H1 (cell line): ENCODE measurements around the gene LMAN1L. TPM values are rescaled to one million over a fixed set of nuclear protein-coding genes. Genes with fewer than 3 reads are reported as not detected.

ENCODE experiments used
- ASH2L ChIP-seq: fragments of 200-600, 300-600 bp; sonication (generic); IDR thresholded peaks from one replicate; pipeline ENCODE4 v1.7.1; 2017; ENCODE audit warnings: low read length
- ATF2 ChIP-seq: IDR thresholded peaks from 2 replicates; pipeline ENCODE4 v1.6.1; 2012; ENCODE audit warnings: low read length, inconsistent platforms
- ATF3 ChIP-seq: IDR thresholded peaks from 2 replicates; pipeline ENCODE4 v1.6.1; 2011; ENCODE audit warnings: low read depth, mild to moderate bottlenecking, low read length; ENCODE audit not compliant: insufficient read depth
- CBX8 ChIP-seq: fragments of 300-800, 300-1000 bp; sonication (generic); IDR thresholded peaks from 2 replicates; pipeline ENCODE4 v1.7.1; 2016; ENCODE audit warnings: low read depth, low read length, borderline replicate concordance
- POLR2A ChIP-seq, 2 experiments: IDR thresholded peaks; 1 replicate in 1 of 2; 2 replicates in 1 of 2; pipeline ENCODE4 v1.6.1; 2011; ENCODE audit warnings: low read depth in 2 of 2, low read length in 2 of 2, mild to moderate bottlenecking in 2 of 2; ENCODE audit errors: control extremely low read depth in 1 of 2
- YY1 ChIP-seq: IDR thresholded peaks from 2 replicates; pipeline ENCODE4 v1.6.1; 2011; ENCODE audit warnings: low read depth, mild to moderate bottlenecking, low read length
- polyA plus RNA-seq, 7 experiments: library from polyadenylated mRNA; depleted of rRNA in 3 of 7; stranded (reverse) in 5 of 7; unstranded in 2 of 7; fragments of >200 nt in 5 of 7; fragments of 200-250 nt in 2 of 7; gene quantifications; 1 replicate in 5 of 7; 2 replicates in 1 of 7; 4 replicates in 1 of 7; pipeline versions ENCODE4 v1.2.1 to v1.2.3, GENCODE V29; 2011 to 2013; ENCODE audit warnings: missing spikeins in 2 of 7, mixed read lengths in 2 of 7
- total RNA-seq: library from RNA; stranded (reverse); fragmentation: NEBNext Ultra II Directional; extraction: Animal tissue kit (Norgen Biotek cat#: 25700); gene quantifications from 2 replicates; pipeline ENCODE4 v1.2.1, GENCODE V29; 2021

LMAN1L gene
- total and polyA plus RNA-seq, 2 of the 8 experiments (the other 6 are each of a cell fraction or from before 2014, with no cell fraction given) = not detected

DNA sequence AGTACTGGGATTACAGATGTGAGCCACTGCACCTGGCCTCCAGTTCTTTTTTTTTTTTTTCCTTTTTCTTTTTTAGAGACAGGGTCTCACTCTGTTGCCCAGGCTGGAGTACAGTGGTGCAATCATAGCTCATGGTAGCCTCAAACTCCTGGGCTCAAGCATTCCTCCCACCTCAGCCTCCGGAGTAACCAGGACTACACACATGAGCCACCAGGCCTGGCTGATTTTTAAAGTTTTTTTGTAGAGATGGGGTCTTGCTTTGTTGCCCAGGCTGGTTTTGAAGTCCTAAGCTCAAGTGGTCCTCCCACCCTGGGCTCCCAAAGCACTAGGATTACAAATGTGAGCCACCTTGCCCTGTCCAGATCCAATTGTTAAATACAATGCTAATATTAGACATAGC, 43.9 kb downstream of the LMAN1L start (continued):
- TF ChIP-seq ATF2 (no peak), ATF3 (no peak), ASH2L (no peak), CBX8 (no peak), YY1 (no peak), POLR2A (IDR thresholded peaks at IDR 0.05; ENCODE audit: control extremely low read depth in 1 of 2, low read depth in 2 of 2, low read length in 2 of 2) (no peak)
